Measurements from ENCODE around the gene DSC2. TPM values are rescaled to one million over a fixed set of nuclear protein-coding genes. Genes with fewer than 3 reads are reported as not detected.

DSC2 gene
- total RNA-seq, 2 experiments from 2014 or later = not detected

DNA sequence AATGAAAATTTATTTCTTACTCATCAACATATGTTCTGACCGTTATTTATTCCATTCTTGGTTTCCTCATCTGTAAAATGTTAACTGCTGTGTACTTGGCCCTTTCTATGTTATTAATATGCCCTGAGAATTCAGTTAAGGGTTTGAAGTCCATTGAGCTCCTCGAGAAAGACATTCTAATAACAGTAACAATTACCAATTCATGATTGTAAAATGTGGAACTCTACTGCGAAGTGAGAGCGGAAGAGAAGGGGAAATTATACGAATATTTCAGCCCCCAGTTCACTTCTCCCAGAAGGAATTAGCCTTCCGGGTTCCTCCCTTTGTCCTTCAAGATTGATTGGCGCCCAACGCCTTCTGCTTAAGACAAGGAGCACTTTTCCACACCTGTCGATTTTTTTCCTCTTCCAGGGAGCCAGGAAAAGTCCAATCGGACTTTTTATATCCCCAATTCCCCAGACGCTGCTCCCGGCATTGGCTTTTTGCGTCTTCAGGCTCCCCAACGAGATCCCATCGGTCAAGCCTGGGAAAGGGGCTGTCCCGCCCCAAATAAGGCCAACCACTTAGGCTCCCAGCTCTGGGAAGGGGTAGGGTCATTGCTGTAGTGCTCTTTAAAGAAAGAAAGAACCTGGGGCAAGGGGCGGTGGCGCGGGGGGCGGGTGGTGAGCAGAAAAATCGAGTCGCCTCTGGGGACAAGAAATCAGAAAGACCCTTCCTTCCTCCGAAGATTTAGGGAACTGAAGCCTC is 1.6 kb downstream of the DSC2 start:
- intact Hi-C loops (cut with micrococcal nuclease; ENCODE audit: unreplicated experiment) = no loop called here
- no peaks in the 10 kb centered on the region for H3K4me1 ChIP-seq (ENCODE audit: insufficient read depth, low read length, poor library complexity, severe bottlenecking)
- no TSS peak for BruUV-seq (replicated peaks)
- H3K4me2 ChIP-seq (ENCODE audit: low read length) = no peak overlapping the region
- H3K9me2 ChIP-seq (ENCODE audit: insufficient read depth, low read length) = no peaks in the 10 kb centered on the region
- DNase-seq (ENCODE audit: low spot score) = no peak
- no peak overlapping the region for H2AFZ ChIP-seq (ENCODE audit: low read length)
- no peaks in the 10 kb centered on the region for H3K79me2 ChIP-seq (ENCODE audit: insufficient read depth, low read depth, low read length)
- ChIA-PET POLR2A (no interaction called here), CTCF (ENCODE audit: unreplicated experiment) (no interaction called here)
- no peaks in the 10 kb centered on the region for H3K36me3 ChIP-seq (ENCODE audit: insufficient read depth, low read length)
- TF ChIP-seq, protein P1, sequence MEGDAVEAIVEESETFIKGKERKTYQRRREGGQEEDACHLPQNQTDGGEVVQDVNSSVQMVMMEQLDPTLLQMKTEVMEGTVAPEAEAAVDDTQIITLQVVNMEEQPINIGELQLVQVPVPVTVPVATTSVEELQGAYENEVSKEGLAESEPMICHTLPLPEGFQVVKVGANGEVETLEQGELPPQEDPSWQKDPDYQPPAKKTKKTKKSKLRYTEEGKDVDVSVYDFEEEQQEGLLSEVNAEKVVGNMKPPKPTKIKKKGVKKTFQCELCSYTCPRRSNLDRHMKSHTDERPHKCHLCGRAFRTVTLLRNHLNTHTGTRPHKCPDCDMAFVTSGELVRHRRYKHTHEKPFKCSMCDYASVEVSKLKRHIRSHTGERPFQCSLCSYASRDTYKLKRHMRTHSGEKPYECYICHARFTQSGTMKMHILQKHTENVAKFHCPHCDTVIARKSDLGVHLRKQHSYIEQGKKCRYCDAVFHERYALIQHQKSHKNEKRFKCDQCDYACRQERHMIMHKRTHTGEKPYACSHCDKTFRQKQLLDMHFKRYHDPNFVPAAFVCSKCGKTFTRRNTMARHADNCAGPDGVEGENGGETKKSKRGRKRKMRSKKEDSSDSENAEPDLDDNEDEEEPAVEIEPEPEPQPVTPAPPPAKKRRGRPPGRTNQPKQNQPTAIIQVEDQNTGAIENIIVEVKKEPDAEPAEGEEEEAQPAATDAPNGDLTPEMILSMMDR (conservative IDR thresholded peaks at IDR 0.05; ENCODE audit: low read length) = no peak
- TF ChIP-seq EZH2phosphoT487 (IDR thresholded peaks at IDR 0.05; ENCODE audit: borderline replicate concordance, low read depth, low read length) = no peak
- H3K27ac ChIP-seq (ENCODE audit: low read depth, low read length, poor library complexity, severe bottlenecking) = no peak overlapping the region
- H3K9me3 ChIP-seq (ENCODE audit: low read length) = no peaks in the 10 kb centered on the region
- H3K4me3 ChIP-seq (ENCODE audit: low read depth, low read length, poor library complexity, severe bottlenecking) = no peak overlapping the region
- H4K20me1 ChIP-seq (ENCODE audit: insufficient read depth, low read length) = no peaks in the 10 kb centered on the region

DNA sequence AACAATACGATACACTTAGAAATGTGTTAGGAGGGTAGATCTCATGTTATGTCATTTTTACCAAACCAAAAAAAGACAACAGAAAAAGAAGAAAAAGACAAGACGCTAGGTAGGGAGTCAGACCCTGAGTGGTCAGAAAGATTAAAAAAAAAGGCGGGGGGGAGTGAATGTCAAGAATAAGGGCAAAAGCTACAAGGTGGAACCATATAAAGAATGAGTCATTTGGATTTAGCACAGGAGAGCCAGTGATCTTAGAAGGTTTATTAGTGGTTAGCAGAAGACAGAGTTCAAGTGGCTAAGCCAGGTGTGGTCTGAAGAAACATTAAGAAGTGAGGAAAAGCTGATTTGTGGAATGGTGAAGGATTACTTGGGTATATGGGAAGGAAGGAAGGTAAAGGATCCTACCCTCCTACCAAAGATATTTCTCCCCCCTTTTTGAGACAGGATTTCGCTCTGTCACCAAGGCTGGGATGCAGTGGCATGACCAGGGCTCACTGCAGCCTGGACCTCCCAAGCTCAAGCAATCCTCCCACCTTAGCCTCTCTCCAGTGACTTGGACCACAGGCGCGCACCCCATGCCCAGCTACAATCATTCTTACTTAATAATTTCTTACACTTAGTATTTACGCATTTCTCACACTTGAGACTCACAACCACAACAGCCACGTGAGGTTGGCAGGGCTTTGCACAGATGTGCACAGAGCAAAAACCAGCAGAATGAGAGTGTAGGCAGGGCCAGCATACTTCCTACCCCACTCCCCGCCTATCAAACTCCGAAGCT is 2.6 kb downstream of the DSC2 start:
- H3K27ac ChIP-seq (ENCODE audit: low read depth, low read length, poor library complexity, severe bottlenecking) = no peak overlapping the region
- no TSS peak for BruUV-seq (replicated peaks)
- no peaks in the 10 kb centered on the region for H3K9me2 ChIP-seq (ENCODE audit: insufficient read depth, low read length)
- no peak overlapping the region for H3K4me3 ChIP-seq (ENCODE audit: low read depth, low read length, poor library complexity, severe bottlenecking)
- POLR2A ChIA-PET = no interaction called here
- no peaks in the 10 kb centered on the region for H4K20me1 ChIP-seq (ENCODE audit: insufficient read depth, low read length)
- no peaks in the 10 kb centered on the region for H3K79me2 ChIP-seq (ENCODE audit: insufficient read depth, low read depth, low read length)
- DNase-seq (ENCODE audit: low spot score) = no peak
- TF ChIP-seq, protein P1 (conservative IDR thresholded peaks at IDR 0.05; ENCODE audit: low read length) = no peak
- no peak for TF ChIP-seq EZH2phosphoT487 (IDR thresholded peaks at IDR 0.05; ENCODE audit: borderline replicate concordance, low read depth, low read length)
- no peak overlapping the region for H3K4me2 ChIP-seq (ENCODE audit: low read length)
- no peaks in the 10 kb centered on the region for H3K9me3 ChIP-seq (ENCODE audit: low read length)
- no peak overlapping the region for H2AFZ ChIP-seq (ENCODE audit: low read length)
- CTCF ChIA-PET (ENCODE audit: unreplicated experiment) = no interaction called here
- H3K4me1 ChIP-seq (ENCODE audit: insufficient read depth, low read length, poor library complexity, severe bottlenecking) = no peaks in the 10 kb centered on the region
- intact Hi-C loops (cut with micrococcal nuclease; ENCODE audit: unreplicated experiment) = no loop called here
- H3K36me3 ChIP-seq (ENCODE audit: insufficient read depth, low read length) = no peaks in the 10 kb centered on the region

GRCh38 chr18:31098878-31099277 is 3.3 kb downstream of the DSC2 start:
- Histone ChIP-seq H4K20me1 (ENCODE audit: insufficient read depth, low read length) (no peaks in the 10 kb centered on the region), H3K27ac (ENCODE audit: low read depth, low read length, poor library complexity, severe bottlenecking) (no peak overlapping the region), H3K9me2 (ENCODE audit: insufficient read depth, low read length) (no peaks in the 10 kb centered on the region), H3K36me3 (ENCODE audit: insufficient read depth, low read length) (no peaks in the 10 kb centered on the region), H3K4me3 (ENCODE audit: low read depth, low read length, poor library complexity, severe bottlenecking) (no peak overlapping the region), H2AFZ (ENCODE audit: low read length) (no peak overlapping the region), H3K9me3 (ENCODE audit: low read length) (no peaks in the 10 kb centered on the region), H3K4me1 (ENCODE audit: insufficient read depth, low read length, poor library complexity, severe bottlenecking) (no peaks in the 10 kb centered on the region), H3K79me2 (ENCODE audit: insufficient read depth, low read depth, low read length) (no peaks in the 10 kb centered on the region), H3K4me2 (ENCODE audit: low read length) (no peak overlapping the region)
- TF ChIP-seq EZH2phosphoT487 (IDR thresholded peaks at IDR 0.05; ENCODE audit: borderline replicate concordance, low read depth, low read length) = no peak
- no TSS peak for BruUV-seq (replicated peaks)
- ChIA-PET CTCF (ENCODE audit: unreplicated experiment) (no interaction called here), POLR2A (no interaction called here)
- no peak for DNase-seq (ENCODE audit: low spot score)
- intact Hi-C loops (cut with micrococcal nuclease; ENCODE audit: unreplicated experiment) = no loop called here

All from OCI-LY7 (cell line).